ENCODE measurements around the gene CLTB.

CLTB gene

GRCh38 chr5:176379881-176380280 is 36.5 kb downstream of the CLTB start:
- no peak for DNase-seq

- no peak for DNase-seq
Observed at GRCh38 chr5:176373100-176373818, 43.1 kb downstream of the CLTB start.

- no peak for DNase-seq
Observed at GRCh38 chr5:176371621-176372539, 44.5 kb downstream of the CLTB start.

GRCh38 chr5:176369934-176370711 is 46.2 kb downstream of the CLTB start:
- DNase-seq = no peak

- DNase-seq = no peak
Observed at GRCh38 chr5:176368726-176369125, 47.6 kb downstream of the CLTB start.

DNA sequence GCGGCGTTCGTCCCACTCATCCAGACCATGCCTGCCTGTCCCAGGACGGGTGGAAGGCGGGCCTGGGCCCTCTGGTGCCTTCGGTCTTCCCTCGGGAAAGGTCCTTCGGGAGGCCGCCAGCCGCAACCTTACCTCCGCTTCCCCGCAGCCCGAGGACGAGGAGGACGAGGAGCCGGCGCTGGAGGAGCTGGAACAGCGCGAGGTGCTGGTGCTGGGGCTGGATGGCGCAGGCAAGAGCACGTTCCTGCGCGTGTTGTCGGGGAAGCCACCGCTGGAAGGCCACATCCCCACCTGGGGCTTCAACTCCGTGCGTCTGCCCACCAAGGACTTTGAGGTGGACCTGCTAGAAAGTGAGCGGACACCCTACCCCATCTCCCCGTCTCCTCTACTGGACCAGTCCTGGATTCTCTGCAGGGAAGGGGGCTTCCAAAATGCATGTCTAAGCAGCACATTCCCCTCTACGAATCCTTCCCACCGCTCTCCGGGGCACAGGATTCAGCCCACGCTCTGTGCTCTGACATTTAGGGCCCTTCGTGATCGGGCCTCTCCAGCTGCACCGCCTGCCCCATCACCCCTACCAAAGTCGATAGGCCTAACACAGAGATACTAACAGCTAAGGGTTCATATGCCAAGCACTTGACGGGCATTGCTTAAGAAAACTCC is 50.0 kb downstream of the CLTB start:
- no peak for DNase-seq

- peak; percentile 62 for DNase-seq
Observed at GRCh38 chr5:176365351-176366231, 50.7 kb downstream of the CLTB start, which contains the start of gene ARL10. TSS of gene ARL10 (plus strand) at chr5:176365487. CDS start at chr5:176365564, 77 bp downstream.

DNA sequence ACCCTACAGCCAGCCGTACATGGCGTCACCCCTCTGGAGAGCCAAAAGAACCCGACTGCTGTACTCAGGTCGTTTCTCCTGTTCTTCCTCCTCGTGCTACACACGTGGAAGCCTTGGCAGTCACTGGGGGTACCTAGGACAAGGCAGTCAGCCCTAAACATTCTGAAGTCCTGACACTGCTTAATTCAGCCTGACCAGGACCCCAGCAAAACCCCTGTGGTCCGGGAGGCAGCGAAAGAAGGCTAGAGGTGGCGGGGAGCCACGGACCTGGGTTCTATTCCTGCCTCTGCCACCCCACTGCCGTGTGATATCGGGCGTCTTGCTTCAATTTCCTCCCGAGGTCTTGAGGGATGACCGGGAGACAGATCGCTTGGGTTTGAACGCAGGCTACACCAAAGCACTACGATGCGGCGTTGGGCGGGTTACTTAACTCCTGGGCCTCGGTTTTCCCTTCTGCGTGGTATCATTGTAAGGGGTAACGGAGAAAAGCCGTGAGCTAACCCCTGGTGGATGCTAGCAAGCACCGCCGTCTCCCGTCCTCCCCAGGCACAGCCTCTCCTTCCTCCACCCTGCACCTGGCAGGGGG is 51.5 kb downstream of the CLTB start:
- DNase-seq = no peak

GRCh38 chr5:176362233-176362490 is 54.2 kb downstream of the CLTB start:
- no peak for DNase-seq

- DNase-seq = peak; percentile 95
Observed at GRCh38 chr5:176361437-176362232, 54.7 kb downstream of the CLTB start, which contains the start of gene KIAA1191. TSS of gene KIAA1191 (minus strand) at chr5:176361764. CDS start at chr5:176359508, 2,256 bp downstream.

GRCh38 chr5:176360894-176361436 is 55.4 kb downstream of the CLTB start:
- DNase-seq = no peak

- DNase-seq = no peak
Observed at GRCh38 chr5:176359658-176360057, 56.7 kb downstream of the CLTB start.

DNA sequence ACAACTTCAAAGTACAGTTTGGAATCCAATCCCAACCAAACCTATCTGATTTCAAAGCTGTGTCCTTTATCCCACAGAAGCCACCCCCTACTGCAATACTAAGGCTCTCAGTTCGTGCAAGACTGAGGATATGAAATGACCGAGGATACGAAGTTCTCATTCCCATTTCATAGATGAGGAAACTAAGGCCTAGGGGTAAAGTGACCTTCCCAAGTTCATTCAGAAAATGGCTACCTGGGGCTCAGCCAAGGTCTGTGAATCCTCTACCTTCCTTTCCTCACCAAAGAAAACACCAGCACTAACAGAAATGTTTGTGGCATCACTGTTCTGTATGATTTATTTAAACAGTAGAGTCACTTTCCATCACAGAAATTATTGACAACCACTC is 60.2 kb downstream of the CLTB start:
- DNase-seq = no peak

DNA sequence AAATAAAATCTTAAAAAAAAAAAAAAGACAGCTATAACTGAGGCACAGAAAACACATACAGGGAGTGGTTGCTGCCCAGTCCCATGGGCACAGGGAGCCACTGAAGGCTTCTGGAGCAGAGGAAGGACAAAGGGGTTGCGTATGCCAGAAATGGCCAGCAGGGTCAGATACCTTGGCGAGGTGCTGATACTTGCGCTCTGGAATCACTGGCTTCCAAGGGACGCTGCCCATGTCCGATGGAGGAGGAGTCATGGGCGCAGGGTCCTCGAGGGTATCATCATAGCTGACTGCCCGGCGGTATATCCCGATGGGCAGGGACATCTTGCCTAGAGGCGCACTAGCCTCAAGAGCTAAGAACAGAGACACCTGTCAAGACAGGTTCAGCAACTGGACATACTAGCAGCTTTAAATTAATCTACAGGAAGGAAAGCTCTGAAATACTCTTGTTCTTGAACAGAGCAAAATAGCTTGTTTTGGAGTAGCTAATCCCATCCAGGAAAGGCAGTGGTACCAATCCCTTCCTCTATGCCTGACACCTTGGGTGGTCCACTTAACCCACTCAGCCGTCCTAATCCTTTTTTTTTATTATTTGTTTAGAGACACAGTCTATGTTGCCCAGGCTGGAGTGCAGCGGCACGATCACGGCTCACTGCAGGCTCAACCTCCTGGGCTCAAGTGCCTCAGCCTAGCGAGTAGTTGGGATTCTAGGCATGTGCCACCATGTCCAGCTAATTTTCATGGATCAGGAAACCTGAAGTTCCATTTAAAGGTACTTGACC is 60.8 kb downstream of the CLTB start:
- DNase-seq = no peak

DNA sequence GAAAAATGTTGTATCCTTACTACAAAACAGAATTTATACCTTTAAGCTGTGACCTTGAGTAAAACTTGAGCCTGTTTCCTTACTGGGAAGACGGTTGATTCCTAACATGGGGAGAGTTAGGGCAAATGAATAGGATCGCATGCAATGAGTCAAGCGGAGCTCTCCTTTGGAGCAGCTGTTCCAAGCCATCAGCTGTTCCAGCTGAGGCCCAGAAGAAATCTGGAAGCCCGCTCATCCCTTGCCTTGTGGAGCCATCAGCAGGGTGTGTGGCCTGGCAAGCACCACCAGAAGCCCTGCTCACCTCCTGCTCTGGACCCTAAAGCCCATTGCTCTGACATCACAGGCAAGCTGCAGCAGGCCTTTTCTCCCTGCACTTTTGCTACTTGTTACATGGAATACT is 62.8 kb downstream of the CLTB start:
- no peak for DNase-seq

GRCh38 chr5:176352116-176352878 is 64.0 kb downstream of the CLTB start:
- DNase-seq = no peak

DNA sequence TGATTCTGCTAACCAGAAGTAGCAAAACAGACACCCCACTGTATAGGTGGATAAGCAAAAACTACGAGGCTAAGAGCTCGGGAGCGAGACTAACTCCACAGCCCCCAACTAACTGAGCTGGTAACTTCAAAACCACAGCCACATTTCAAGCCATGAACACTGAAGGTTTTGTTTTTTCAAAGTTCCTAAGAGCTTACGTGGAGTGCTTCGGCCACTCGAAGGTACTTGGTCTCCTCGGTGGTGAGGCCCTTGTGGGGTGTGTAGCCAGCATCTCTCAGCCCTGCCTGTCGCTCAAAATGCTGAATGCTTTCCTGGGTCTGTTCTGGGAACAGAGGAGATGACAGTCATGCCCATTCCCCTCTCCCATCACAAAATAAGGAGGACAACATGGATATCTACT is 65.9 kb downstream of the CLTB start:
- no peak for DNase-seq

- DNase-seq = no peak
Observed at GRCh38 chr5:176342766-176343458, 73.4 kb downstream of the CLTB start.
